ENCODE measurements around the gene XAF1. TPM values are rescaled to one million over a fixed set of nuclear protein-coding genes. Genes with fewer than 3 reads are reported as not detected.

Gene XAF1, protein sequence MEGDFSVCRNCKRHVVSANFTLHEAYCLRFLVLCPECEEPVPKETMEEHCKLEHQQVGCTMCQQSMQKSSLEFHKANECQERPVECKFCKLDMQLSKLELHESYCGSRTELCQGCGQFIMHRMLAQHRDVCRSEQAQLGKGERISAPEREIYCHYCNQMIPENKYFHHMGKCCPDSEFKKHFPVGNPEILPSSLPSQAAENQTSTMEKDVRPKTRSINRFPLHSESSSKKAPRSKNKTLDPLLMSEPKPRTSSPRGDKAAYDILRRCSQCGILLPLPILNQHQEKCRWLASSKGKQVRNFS
- total RNA-seq (ENCODE audit: low replicate concordance), result 23.2 and 59.9 TPM in 2 replicates

GRCh38 chr17:6755731-6756184, at the start of gene XAF1:
XAF1 (plus strand) TSS chr17:6756046; CDS start chr17:6756079, 33 bp downstream.

GRCh38 chr17:6713130-6713917, 42.5 kb upstream of the XAF1 start, which contains the start of gene SLC13A5:
SLC13A5 (minus strand) TSS chr17:6713369; CDS start chr17:6713333, 36 bp downstream.

DNA sequence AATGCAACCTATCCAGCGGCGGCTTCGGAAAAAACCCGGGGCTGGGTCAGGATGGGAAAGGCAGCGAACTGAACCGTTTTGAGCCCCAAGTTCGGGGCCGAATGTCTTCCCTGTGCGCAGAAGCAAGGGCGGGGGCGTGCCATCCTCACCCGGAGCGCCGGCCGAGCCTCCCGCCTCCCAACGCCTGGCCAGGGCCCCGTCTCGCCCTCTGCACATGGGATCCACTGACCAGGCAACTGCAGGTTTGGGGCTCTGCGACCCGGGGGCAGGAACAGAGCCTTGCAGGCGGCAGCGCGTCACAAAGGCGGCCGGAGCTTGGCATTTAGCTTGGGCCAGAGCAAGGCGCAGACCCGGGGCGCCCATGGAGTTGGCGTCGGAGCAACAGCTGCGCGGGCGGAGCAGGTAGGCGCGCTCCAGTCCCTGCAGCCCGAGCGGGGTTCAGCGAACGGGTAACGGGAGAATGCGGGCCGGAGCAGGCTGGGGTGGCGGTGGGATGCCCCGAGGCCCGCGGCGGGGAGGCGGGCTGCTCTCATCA, 20.1 kb downstream of the XAF1 start, which contains the start of gene FBXO39:
TSS of gene FBXO39 (plus strand) at position 345 of the 535 bp plus-strand sequence. CDS start 3,654 bp downstream, outside the sequence.

Other genes starting within 250 kb of the XAF1 start
- 0.35 and 0.83 TPM in 2 replicates for gene PITPNM3, start 199.5 kb upstream of the XAF1 start, total RNA-seq (ENCODE audit: low replicate concordance)
- gene KIAA0753, start 115.3 kb upstream of the XAF1 start, total RNA-seq (ENCODE audit: low replicate concordance), result 8.6 and 12.3 TPM in 2 replicates
- 123 and 139 TPM in 2 replicates for gene TXNDC17, start 115.0 kb upstream of the XAF1 start, total RNA-seq (ENCODE audit: low replicate concordance)
- gene MED31, start 104.4 kb upstream of the XAF1 start, total RNA-seq (ENCODE audit: low replicate concordance), result 5.1 and 9.2 TPM in 2 replicates
- under 0.01 and 0.45 TPM in 2 replicates for gene C17orf100, start 104.3 kb upstream of the XAF1 start, total RNA-seq (ENCODE audit: low replicate concordance)
- gene SLC13A5, start 42.7 kb upstream of the XAF1 start, total RNA-seq (ENCODE audit: low replicate concordance), result 0.15 TPM in 1 of 2 replicates, not detected in the other
- 0.08 and 0.82 TPM in 2 replicates for gene FBXO39, start 20.2 kb downstream of the XAF1 start, total RNA-seq (ENCODE audit: low replicate concordance)
- gene TEKT1, start 75.7 kb downstream of the XAF1 start, total RNA-seq (ENCODE audit: low replicate concordance), result not detected in 2 replicates
- under 0.01 TPM in 1 of 2 replicates, not detected in the other for gene ALOX12, start 240.0 kb downstream of the XAF1 start, total RNA-seq (ENCODE audit: low replicate concordance)

All from smooth muscle cell of the coronary artery (primary cell).